ENCODE results near the gene MYO16.
A peak's percentile ranks its signal among the peaks of the same experiment; 100 is the strongest.

MYO16 gene

DNA sequence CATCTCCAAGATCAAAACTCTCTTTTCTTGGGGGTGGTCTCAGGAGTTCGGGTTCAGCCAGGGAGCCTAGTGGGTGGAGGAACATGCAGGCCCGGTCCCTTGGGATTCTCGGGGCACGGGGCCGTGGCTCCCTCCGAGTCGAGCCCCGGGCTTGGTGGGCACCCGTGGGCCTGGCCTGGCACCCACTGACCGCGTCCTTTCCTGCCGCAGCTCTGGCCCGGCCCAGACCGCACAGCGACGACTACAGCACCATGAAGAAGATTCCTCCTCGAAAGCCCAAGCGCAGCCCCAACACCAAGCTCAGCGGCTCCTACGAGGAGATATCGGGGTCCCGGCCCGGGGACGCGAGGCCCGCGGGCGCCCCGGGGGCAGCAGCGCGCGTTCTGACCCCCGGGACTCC, 510.6 kb downstream of the MYO16 start:
- DNase-seq = no peak

DNA sequence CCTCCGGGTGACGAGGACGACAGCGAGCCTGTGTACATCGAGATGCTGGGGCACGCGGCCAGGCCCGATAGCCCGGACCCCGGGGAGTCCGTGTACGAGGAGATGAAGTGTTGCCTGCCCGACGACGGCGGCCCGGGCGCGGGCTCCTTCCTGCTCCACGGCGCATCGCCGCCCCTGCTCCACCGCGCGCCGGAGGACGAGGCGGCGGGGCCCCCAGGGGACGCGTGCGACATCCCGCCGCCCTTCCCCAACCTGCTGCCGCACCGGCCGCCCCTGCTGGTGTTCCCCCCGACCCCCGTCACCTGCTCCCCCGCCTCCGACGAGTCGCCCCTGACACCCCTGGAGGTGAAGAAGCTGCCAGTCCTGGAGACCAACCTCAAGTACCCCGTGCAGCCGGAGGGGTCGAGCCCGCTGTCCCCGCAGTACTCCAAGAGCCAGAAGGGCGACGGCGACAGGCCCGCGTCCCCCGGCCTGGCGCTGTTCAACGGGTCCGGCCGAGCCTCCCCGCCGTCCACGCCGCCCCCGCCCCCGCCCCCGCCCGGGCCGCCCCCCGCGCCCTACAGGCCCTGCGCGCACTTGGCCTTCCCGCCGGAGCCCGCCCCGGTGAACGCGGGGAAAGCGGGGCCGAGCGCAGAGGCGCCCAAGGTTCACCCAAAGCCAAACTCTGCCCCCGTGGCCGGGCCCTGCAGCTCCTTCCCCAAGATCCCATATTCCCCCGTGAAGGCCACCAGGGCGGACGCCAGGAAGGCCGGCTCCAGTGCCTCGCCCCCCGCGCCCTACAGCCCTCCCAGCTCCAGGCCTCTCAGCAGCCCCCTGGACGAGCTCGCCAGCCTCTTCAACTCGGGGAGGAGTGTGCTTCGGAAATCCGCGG, 511.3 kb downstream of the MYO16 start:
- DNase-seq = no peak

DNA sequence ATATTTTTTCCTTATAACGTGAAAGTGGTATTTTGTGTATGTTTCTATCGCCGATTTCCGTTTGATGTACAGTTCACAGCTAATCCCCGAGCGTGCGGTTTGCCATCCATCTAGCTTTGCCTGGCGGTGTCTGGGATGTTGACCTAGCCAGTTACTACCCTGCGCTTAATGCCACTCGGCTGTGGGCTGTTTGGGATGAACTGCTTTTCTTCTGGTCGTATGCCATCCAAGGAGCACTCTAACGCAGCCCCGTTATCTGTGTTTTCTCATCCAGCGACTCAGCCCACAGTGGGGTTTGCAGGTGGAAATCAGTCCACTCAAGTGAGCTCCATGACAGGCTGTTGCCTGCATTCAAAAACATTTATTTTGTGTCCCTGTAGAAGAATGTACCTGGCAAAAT, 512.3 kb downstream of the MYO16 start:
- no peak for DNase-seq

DNA sequence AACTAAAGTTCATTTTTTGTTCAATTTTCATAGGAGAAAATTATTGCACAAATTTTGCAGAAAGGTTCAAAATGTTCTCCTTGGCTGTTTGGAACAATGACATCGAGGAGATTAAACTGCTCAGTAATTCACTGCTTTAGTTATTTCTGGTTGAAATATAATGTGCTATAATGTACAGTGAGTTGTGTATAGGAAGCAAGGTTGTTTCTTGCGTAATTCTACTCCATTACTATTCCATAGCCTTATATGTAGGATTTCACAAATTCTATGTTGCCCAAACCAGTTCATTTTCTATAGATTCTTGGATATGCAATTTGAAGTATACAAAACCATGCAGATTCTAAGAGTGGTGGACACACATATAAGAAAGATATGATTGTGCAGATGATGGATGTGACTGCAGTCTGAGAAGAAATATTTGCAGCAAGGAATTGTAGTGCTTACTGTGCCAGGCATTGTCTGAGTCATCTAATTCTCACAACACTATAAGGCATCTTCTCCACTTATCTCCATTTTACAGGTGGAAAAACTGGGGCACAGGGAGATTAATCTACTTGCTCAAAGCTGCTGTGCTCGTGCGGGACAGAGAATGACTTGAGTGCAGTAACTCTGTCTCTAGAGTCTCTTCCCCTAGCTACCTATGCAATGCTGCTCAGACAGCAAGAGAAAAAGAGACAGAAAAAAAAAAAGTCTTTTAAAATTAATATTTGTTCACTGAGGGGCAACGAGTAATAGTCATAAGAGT, 515.5 kb downstream of the MYO16 start:
- peak in 1 of 2 experiments; percentile 15 for DNase-seq

DNA sequence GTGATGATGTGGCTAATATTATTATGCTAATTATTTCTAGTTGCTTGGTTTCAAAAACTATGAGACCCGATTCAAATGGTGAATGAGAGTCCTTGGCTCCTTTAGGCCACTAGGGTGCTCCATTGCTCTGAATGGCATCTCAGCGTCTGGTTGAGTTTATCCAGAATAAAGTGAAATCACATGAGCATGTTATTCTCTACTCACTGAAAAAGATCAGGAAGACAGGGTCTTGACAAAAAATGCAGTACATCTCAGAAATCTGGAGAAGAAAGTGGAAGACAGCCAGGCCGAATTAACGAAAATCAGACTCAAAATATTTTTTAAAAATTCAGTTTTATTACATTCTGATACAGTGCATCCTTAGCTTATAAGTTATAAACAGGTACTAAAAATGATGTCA, 516.2 kb downstream of the MYO16 start:
- peak; percentile 66 to 70 for DNase-seq

DNA sequence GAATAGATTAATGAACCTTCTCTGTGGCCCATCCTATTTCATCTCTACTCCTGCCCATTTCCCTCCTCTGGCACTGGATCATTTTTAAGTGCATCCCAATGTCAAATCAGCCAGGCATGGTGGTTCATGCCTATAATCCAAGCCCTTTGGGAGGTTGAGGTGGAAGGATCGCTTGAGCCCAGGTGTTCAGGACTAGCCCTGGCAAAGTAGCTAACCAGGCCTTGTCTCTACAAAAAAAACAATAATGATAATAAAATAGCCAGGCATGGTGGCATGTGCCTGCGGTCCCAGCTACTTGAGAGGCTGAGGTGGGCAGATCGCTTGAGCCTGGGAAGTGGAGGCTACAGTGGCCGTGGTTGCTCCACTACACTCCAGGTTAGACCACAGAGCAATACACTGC, 517.0 kb downstream of the MYO16 start:
- no peak for DNase-seq

DNA sequence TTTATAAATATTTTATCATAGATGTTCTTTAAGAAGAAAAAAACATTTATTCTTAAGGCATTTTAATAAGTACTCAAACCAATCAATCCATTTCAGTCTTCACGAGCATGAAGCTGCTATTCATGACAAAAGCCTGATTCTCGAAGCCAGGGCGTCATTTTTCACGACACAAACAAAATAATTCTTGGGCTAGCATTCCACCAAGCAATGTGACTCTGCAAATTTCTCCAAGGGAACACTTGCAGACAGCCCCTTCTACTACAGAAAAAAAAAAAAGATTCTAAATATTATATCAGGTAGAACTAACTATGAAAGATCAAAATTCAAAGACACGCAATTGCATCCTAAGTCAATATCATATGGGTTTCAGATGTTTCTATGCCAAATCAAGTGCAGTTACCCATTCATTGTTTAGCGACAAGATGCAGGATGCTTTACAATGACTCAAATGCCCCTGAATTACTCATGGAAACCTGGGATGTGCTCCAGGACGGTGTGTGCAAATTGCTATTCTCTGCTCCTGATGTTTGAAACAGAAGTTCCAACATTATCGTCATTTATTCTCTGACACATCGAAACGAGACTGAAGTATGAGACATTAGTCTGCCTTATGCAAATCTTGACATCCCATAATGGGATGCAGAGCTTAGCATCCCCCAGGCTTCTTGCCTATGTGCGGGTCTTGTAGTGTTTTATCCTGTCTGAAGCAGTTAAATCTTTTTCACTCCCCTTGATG, 517.7 kb downstream of the MYO16 start:
- no peak for DNase-seq

DNA sequence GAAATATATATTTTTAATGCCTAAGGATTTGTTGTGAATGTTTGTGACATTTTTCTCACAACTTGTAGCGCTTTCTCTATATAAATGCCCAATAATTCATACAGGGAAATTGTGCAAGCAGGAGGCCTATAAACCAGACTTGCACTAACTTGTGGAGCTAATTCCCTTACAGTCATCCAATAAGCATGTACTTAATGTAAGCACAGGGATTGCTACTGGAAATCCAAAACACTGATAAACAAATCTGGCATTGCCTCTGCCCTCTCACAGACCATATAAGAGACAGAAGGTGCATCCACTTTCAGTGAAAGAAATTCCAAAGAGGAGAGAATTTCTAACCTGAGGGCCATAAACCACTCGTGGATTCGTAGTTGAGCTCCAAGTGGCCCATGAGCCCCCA, 518.8 kb downstream of the MYO16 start:
- DNase-seq = no peak

DNA sequence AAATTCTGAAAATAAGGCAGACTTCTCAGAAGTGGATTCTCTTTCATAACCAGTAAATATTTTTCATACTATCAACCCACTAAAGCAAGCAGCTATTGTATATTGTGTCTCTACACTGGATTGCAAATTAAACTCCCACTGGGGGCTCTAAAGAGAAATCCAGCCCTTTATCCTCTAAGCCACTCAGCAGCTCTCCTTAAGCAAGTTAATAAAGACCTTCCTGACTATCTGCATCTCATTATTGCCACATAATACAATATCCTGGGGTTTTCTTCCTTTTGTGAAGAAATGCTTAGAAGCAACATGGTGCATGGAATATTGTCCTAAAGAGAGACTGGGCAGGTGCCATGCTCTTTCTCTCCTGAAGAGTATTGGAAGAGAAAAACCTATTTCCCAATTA, 521.3 kb downstream of the MYO16 start:
- no peak for DNase-seq

DNA sequence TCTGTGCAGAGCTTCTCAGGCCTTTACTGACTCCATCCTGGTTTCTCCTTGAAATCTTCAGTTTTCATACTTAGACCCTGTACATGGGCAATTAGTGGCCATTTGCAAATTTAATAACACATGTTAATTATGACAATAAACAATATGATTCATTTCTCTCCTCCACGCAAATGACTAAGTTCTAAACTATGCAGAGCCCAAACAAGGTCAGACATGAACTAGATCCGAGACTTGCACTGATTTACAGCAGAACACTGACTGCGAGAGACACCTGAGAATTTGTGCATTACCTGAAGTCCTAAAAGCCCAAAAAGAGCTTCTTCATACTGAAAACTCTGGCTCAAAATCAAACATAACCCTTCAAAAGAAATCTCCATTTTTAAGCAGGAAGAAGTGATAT, 521.8 kb downstream of the MYO16 start:
- no peak for DNase-seq

DNA sequence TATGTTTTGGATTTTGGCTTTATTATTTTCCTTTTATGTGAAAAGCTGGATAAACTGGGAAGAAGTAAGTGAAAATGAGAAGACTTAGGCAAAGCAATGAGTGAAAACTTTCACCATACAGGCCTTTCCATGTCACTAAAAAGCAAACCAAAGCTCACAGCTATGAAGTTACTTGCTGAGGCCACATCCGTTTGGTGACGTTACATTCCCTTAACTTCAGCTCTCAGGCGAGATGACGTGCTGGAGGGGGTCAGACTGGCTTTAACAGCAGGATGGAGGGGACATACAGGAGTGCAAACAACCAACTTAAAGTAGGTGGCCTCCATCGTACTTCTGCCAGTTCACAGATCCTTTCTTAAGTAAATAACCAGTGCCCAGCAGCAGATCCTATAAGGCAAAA, 522.3 kb downstream of the MYO16 start:
- DNase-seq = no peak

DNA sequence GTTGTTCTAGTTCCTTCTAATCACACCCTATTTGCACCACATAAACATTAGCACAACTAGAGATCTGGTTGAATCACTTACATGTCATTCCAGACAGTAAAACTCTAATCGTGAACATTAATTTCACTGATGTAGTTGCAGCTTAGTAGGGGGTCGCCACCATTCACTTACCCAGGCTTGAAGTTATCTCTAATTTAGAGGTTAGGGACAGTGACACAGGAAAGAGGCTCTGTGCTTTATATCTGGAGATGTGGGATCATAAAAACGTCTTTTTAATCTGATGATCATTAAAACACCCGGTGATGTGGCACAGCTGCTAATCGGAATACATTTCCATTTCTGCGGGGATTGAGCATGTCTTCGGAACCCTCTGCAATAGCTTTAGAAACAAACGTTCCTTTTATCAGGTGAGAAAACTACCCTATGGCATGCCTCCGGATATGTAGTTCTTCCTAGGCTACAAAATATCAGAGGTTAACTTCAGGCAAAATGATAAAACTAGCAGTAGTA, 523.0 kb downstream of the MYO16 start:
- DNase-seq = no peak

DNA sequence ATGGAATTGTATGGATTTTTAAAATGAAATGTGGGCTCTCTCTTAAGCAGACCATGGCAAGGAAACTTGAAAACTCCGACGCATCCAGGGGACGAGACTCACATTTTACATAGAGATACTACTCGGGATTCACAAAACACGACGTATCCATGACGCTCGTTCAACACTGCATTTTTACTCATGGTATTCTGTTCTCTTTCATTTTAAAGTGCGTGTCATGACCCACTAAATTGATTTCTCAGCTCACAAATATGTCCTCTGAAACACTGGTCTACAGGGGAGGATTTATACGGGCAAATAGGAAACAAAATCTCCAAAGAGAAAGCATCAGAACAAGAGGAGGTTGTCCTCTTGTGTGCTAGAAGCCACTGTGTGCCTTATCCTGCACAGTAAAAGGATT, 523.5 kb downstream of the MYO16 start:
- no peak for DNase-seq

DNA sequence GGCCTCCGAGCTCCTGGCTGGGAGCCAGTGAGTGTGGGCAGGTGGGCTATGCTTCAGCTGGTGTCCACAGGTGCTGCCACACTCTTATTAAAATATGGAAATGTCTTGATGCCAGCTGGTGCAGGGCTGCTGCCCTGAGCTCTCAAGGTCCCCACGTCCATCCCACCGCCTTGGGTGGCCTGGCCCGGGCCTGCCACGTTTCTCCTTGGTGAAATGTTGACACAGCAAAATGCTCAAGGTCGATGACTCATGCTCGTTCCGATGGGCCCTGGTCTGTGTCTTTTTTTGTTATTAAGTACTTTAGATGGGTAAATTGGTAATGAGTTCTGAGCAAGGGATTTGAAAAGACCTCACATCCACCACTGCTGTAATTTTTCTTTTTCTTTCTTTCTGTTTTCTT, 524.7 kb downstream of the MYO16 start:
- no peak for DNase-seq

DNA sequence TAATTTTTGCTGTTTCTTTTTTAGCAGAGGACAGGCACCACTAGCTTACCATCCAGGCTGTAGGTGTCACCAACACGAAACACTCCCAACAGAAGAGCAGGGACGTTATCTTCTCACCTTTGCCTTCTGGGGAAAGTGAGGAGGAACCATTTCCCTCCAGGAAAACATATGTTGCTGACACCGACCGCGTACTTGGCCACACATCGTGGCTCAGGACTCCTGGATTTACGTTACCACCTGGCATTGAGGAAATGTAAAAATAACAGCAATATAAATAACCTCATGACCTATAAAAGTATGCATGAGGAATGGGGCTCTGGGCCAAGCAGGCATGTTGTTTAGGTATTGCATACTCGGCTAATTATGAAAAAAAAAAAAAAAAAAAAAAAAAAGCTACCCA, 525.1 kb downstream of the MYO16 start:
- no peak for DNase-seq

DNA sequence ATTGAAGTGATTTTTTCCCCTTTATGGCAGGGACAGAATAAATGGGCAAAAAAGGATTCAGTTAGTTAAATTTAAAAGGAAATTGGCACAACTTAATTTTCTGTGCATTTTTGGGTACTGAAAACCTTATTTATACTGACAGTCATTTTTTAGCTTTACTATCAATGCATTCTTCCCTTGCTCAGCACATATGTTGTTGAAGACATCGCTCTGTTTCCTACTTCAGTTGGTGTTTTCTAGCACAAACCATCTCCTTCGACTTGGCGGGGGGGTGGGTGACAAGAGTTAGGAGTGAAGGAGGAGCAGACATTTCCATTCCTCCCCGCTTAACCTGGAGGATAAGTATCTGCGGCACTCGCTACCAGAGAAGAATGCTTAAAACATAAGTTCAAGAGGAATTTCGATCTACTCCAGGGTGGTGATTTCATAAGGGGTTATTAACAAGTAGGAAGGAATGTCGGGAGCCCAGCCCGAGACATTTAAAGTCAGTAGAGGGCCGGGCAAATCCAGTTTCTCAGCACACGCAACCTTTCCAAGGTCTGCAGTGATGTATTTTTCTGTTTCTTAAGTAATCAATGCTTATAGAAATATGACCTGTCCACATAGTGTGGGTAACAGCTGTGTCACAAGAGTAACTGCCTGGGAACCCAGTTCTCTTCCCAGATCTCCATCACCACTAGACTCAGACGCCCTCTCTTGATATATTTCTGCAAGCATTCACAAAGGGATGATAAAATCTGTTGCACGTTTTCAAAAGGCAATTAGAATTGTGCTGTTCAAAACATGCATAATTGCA, 525.8 kb downstream of the MYO16 start:
- DNase-seq = no peak

DNA sequence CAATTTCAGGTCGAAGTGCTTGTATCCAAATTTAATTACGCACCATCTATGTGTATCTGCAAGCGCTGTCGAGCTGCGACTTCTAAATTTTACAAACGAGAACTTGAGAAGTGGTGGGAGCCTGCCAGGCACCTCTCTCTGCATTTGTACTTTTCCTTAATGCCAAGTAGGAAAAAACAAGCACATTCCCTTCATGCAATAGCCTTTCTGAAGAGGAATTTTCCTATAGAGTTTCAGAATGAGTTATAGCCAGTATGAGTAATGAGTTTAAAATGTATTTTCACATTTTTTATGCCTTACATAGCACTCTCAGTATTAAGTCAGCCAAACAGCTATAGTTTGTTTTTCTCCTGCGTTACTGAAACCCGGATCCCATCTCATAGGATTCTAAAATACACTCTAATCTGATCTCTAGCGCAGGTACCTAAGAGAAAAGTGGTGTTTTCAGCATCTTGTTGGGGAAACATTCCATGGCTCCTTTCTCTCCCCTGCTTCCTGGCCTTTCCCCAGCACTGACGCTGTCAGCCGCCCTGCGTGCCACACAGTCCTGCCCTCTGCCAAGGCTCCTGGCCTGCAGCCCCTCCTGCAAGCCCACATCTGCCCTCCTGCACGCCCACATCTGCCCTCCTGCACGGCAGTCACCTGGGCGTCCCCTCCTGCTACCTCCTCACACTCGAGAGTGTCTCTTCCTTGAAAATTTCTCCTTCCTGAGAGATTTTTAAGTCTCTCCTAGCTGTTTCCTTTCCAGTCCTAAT, 526.9 kb downstream of the MYO16 start:
- DNase-seq = no peak

DNA sequence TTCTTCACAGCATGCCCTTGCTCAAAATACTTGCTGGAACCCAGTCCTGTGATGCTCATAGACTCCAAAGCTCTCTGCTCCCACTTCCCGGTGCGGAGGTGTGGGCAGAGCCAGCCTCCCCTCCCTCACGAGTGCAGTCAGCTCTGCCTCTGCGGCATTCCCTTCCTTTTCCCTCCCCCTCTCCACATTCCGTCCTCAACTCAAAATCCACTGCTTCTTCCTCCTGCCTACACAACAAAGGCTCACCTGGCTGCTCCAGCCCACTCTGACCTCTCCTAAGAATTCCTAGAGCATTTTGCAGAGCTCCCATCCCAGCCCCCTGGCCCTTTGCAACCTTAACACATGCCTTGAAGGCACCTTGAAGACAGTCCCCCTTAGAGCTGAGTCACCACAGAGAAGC, 527.9 kb downstream of the MYO16 start:
- no peak for DNase-seq

DNA sequence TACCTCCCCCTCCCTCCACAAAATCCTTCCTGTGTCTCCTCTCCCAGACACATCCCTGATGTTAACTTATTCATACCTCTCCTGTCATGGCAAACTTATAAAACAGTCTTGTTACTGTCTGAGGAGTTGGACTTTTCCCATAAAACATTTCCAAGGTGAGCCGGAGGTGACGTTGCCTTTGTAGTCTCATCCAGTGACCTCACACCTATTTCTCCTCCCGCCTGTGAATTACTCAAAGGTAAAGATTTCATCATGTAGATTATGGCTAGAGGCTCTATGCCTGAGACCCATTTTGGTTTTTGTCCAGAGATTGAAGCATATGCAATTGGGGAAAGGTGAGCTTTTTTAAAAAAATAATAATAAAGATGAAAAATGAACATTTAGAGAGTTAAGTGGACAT, 529.0 kb downstream of the MYO16 start:
- no peak for DNase-seq

DNA sequence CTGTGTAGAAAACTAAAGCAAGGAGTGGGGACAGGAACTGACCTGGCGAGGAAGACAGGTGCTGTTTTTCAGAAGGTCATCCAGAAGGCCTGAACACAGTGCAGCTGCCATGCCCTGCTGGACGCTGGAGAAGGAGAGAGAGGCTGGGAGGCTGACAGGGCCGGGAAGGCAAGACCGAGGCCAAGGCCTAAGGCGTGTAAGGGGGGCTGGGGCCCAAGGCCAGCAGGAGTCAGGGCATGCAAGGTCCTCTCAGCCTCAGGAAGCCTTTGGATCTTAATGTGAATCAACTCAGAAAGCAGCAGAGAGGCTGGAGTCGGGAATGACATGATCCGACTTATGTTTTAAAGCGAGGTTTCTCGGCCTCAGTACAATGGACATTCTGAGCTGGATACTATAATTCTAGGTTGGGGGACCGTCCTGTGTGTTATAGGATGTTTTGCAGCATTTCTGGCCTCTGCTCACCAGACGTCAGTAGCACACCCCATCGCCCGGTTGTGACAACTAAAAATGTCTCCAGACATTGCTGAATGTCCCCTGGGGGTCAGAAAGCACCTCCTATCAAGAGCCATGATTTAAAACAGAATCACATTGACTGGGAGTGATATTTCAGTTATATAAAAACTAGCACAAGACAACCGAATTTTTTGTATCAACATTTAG, 530.4 kb downstream of the MYO16 start:
- DNase-seq = no peak

DNA sequence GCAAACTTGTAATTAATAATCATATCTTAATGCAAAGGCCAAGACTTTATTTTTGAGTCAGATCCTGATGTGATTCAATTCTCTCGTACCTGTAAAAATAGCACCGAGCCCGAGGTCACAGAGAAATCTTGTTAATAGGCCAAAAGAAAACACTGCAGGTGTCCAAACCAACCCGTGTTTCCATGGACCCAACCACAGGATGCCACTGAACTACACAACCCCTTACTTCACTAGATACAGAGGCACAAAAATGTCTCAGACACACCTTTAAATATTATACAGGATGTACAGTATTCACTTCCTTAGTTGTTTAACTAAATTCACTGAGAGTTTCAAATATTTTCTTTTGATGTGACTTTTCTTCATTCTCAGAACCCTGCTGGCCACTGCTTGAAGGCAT, 530.9 kb downstream of the MYO16 start:
- no peak for DNase-seq
